HG02759 (cell line): ENCODE measurements around the gene DBNL.
"Not testable (repeated sequence)": the region's sequence is repeated elsewhere in the genome, so short reads cannot be mapped to it uniquely, and the experiment has no call there.

ENCODE experiments used
- ATAC-seq: cut with Tn5 transposase; IDR thresholded peaks from one replicate; pipeline ENCODE4 v1.9.1; 2021; ENCODE audit warnings: mild to moderate bottlenecking, moderate library complexity; ENCODE audit not compliant: unreplicated experiment

DBNL gene

DNA sequence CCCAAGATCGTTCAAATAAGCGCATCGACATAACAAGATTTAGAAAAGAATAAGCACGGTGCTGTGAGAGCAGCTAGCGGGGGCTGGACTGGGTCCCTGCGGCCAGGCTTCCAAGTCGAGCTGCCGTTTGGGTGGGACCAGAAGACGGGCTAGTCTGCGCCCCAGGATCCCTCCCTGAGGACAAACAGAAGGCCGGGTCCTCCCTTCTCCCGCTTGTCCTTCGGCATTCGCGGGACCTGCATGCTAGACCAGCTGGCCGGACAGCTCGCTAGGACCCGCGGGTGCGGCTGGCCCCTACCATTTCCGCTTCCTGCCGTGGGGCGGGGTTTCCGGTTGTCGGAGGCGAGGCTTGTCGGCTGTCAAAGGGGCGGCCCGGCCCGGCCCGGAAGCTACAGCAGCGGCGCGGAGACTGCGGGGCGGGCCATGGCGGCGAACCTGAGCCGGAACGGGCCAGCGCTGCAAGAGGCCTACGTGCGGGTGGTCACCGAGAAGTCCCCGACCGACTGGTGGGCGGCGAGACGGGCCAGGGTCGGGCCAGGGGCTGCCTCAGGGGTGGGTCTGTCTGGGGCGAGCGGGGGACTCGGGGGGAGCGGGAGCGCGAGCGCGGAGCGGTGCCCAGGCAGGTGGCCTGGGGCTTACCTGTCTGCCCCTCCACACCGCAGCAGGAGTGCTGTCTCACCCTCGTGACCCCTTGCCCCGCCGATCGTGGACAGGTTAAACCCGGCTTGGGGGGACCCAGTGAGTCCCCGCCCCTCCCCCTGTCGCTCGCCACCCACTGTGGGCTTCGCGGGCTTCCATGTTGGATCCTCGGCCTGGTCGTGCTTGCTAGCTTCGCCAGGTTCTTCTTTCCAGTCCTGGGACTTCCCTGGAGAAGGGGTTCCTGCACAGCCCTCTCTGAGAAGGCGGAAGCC lies at the start of gene DBNL:
Gene DBNL (plus strand): TSS at position 388 of the 911 bp plus-strand sequence. CDS start 36 bp downstream, at position 424.
- peak; percentile 66 for ATAC-seq

DNA sequence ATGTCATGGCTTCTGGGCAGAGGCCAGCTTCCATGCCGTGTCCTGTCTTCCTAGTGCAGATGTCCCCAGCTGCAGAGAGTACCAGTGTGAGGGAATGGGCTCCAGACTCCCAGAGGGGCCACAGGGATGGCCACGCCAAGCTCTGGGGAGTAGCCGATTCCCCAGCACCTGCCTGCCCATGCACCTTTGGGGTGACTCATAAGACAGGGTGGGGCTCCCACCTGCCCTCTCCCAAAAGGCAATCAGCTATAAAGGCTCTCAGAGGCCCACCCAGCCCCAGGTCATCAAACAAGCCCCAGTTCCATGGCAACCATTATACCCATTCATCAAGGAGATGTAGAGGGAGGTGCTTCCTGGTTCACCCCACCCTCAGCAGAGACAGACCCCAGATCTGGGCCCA lies 47.0 kb upstream of the DBNL start, which contains the start of gene SPDYE1:
Gene SPDYE1 (plus strand): TSS at position 366 of the 400 bp plus-strand sequence. CDS start 2,053 bp downstream, outside the sequence.
- ATAC-seq = not testable (repeated sequence)

DNA sequence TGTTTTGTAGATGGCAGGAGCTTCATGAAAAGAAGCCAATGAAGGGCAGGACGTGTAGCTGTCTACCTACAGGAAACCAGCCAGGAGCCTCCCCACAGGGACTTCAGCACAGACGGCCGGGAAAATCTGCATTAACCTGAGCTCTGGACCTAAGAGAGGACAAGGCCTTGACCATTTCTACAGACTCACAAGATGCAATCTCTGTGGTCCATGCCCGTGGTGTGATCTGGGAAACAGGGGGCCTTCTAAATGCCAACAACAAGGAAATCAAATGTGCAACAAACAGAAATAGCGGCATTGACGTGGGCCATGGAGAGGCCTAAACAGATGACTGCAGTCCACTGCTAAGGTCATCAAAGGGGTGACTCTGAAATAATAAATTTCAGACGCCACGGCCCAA lies 32.4 kb upstream of the DBNL start:
- not testable (repeated sequence) for ATAC-seq

DNA sequence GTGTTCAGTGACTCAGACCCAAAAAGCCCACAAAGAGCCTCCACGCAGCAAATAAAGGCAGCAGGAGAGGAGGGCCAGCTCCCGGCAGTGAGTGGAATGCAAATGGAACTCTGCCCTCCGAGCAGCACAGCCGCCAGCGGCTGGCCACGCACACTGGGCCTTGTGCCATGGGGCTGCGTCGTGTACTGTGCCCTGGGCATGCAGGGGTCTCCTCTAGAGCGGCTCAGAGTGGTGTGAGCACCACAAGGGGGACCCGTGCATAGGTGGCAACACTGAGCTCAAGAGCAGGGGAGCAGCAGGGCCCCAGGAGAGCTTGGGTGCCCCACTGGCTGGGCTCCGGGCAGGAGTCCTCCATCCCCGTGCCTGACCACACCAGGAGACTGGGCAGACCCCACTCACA lies 29.4 kb upstream of the DBNL start:
- ATAC-seq = not testable (repeated sequence)

DNA sequence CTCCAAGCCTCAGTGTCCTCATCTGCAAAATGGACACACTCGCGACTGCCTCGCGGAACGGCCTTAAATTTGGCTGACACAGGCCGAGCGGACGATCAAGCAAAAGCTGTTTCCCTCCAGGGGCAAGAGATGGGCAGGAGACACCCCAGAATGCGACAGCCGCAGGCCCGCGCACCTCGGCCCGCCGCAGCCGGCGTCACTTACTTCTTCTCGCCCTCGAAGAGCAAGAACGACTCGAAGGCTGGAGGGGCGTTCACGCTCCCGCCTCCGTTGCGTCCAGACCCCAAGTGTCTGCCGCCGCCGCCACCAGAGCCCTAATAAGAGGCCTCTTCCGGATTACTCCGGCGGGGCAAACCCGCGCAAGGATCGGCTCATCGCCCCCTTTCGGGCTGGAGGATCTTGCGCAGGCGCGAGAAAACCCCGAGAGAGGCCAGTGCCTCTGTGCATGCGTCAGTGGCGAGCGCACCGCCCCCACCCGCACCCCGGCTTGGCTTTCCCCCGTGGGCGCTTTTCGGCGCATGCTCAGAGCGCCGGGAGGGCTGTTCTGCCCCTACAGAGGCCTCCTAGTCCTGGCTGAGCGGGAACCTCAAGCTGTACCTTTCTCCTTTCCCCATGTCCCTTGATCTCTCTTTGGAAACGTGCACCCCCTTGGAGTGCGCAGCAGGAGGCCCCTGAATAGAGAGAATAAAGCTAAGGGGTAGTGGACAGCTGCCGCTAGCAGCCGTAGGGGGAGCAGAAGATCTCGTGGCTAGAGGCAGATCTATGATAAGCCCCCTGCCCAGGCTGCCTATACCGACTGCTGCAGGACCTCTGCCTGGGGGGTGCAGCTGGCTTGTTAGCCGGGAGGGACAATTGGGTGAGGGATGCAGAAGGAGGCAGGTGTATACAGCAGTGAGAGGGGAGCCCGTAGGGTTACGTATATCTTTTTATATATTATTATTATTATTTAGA lies 25.4 kb upstream of the DBNL start:
- peak; percentile 97 for ATAC-seq

DNA sequence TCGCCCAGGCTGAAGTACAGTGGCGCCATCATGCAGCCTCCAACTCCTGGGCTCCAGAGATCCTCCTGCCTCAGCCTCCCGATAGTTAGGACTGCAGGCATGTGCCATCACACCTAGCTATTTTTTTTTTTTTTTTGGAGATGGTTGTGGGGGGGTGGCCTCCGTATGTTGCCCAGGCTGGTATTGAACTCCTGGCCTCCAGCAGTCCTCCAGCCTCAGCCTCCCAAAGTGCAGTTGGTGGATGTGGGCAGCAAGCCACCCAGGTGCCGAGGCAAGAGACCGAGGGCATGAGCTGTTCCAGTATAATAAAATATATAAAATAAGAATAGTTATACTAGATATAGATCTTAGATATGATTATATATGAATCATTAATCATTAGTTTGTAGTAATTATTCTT lies 24.7 kb upstream of the DBNL start:
- not testable (repeated sequence) for ATAC-seq

DNA sequence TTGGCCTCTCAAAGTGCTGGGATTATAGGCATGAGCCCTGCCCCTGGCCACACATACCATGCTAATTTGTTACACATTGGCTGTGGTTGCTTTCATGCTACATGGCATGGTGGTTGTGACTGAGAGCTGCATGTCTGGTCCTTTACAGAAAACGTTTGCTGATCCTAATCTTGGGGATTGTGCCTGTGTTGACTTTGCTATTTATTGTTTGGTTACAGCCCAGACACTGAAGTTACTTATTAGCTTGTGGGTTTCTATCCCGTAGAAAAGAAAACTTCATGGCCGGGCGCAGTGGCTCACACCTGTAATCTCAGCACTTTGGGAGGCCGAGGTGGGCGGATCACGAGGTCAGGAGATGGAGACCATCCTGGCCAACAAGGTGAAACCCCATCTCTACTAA lies 22.4 kb upstream of the DBNL start:
- ATAC-seq = not testable (repeated sequence)

DNA sequence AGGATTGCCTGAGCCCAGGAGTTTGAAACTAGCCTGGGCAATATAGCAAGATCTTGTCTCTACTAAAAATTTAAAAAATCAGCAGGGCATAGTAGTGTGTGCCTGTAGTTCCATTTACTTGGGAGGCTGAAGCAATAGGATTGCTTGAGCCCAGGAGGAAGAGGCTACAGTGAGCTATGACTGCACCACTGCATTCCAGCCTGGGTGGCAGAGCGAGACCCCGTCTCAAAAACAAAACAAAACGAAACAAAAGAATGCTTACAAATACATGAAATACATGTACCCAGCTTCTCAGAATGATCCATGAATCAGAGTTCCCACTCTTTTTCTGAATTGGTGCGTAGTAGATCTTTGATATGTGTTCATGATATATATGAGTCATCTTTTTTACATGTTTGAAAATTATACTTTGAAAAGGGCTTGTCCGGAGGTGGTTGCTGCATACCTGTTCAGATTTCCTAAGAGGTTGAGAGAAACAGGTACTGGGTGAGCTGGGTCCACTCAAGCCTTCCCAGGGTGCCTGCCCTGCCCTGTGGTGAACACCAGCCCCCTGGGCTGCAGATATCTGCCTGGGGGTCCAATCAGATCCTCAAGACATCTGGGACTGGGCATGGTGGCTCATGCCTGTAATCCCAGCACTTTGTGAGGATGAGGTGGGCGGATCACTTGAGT lies 21.6 kb upstream of the DBNL start:
- ATAC-seq = not testable (repeated sequence)

DNA sequence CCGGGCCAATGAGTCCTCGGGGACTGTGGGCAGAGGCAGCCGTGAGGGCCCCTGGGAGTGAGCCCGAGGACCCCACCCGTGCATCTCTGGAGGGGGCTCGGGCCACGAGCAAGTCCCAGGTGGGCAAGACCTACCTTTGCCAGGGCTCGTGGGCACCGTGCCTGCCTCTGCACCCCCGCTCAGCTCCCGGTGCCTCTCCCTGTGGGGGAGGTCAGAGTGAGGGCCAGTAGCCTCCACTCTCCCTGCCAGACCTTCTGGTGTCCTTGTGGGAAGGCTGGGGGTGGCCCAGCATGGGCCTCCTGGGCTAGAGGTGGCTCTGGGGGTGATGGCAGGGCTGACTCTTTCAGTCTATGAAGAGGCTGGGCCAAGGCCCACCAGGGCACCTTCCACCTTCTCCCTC lies 15.1 kb upstream of the DBNL start:
- ATAC-seq = not testable (repeated sequence)

DNA sequence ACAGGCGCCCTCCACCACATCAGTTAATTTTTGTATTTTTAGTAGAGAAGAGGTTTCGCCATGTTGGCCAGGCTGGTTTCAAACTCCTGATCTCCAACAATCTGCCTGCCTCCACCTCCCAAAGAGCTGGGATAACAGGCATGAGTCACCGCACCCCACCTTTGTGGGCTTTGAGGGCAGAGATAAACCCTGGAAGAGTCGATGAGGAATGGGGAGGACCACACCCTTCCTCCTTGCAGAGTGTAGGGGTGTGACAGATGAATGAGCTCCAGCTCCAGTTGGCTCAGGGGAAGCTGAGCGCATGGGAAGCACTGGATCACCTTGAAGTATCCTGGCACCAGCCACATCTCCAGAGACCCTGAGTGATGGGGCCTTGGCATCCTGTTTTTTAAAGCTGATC lies 14.5 kb upstream of the DBNL start:
- ATAC-seq = not testable (repeated sequence)

DNA sequence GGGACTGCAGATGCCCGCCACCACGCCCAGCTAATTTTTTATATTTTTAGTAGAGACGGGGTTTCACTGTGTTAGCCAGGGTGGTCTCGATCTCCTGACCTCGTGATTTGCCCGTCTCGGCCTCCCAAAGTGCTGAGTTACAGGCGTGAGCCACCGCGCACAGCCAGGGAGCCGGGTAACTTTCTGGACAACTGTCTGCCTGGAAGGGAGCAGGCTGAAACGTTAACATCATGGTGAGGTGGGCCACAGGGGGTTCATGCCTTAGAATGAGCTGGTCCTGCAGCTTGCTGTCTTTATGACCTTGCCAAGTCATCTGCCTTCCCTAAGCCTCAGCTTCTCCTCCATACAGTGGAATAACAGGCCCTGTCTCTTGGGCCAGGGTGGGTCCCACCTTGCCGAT lies 13.2 kb upstream of the DBNL start:
- ATAC-seq = not testable (repeated sequence)

DNA sequence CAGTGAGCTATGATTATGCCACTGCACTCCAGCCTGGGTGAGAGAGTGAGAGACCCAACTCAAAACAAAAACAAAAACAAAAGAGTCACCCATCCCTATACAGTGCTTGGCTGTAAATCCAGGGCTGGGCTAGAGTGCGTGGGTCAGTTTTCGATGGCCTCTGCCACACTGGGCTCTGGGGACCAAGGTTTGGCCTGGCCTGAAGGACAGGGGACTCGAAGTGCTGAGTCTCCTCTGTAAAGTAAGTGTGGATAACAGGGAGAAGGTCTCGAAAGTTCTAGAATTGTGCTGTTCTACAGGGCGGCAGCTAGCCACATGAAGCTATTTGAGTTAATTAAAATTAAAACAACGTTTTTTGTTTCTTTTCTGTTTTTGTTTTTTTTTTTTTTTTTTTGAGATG lies 12.5 kb upstream of the DBNL start:
- not testable (repeated sequence) for ATAC-seq

DNA sequence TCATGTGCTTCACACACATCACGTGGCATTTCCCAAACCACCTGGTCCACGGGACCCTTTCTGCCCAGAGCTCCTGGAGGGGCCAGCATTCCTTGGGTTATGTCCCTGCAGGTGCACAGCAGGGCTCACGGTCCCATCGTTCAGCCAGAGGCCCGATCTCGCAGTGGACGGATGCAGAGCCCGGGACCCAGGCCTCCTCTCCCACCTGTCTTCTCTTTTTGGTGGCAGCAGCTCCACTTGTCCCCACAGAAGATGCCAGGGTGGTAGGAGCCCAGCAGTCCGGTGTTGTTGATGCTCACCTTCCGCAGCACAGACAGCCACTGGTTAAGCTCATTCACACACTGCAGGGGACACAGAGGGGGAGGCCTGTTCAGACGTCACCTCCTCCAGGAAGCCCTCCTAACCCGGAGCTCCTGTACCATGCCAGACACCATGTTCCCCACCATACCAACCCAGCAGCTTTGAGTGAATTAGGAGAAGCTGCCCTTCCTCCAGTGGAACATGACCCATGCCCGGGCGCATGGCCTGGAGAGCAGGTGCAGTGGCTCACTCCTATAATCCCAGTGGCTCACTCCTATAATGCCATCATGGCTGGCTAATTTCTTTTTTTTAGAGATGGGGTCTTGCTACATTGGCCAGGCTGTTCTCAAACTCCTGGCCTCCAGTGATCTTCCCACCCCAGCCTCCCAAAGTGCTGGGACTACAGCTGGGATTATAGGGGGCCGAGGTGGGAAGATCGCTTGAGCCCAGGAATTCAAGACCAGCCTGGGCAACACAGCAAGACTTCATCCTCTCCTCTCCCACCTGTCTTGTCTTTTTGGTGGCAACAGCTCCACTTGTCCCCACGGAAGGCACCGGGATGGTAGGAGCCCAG lies 10.3 kb upstream of the DBNL start:
- ATAC-seq = not testable (repeated sequence)

DNA sequence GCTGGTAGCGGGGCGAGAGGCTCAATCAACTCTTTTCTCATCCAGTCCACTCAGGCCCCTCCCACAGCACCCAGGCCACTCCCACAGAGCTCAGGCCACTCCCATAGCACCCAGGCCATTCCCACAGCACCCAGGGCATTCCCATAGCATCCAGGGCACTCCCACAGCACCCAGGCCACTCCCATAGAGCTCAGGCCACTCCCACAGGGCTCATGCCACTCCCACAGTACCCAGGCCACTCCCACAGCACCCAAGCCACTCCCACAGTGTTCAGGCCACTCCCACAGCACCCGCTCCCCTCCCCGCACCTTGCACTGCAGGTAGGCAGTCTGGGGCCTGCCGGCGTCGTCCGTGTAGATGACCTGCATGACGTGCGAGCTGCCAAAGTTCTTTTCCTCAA lies 8.1 kb upstream of the DBNL start:
- ATAC-seq = peak; percentile 22

DNA sequence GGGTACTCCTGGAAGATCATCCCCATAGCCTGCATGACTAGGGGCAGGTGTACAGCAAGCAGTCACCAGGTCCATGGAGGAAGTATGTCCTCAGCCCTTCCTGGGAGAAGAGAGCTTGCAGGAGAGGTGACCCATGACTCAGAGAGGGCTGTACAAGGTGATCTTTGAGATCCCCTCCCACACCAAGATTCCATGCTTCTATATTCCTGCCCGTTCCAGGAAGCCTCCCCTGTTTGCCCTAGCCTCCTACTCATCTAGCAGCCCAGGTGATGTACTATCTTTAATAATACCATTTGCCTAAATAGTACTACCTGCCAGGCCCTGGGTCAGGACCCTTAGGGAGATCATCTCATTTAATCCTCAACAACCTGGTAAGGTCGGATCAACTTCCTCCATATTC lies 6.6 kb upstream of the DBNL start:
- ATAC-seq = not testable (repeated sequence)

DNA sequence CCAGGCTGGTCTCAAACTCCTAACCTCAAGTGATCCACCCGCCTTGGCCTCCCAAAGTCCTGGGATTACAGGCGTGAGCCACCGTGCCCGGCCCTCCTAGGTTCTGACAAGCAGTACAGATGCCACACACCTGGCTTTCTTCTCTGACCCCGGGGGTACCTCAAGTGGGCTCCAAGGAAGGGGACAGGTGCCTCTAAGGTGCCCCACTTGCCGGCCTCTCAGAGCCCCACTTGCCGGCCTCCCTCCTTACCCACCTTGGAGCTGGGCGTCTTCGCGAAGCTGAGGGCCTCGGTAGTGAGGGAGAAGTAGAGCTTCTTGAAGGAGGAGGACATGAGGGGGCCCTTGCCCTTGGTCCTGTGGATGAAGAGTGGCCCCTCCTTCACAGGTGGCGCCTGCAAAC lies 5.9 kb upstream of the DBNL start:
- not testable (repeated sequence) for ATAC-seq

DNA sequence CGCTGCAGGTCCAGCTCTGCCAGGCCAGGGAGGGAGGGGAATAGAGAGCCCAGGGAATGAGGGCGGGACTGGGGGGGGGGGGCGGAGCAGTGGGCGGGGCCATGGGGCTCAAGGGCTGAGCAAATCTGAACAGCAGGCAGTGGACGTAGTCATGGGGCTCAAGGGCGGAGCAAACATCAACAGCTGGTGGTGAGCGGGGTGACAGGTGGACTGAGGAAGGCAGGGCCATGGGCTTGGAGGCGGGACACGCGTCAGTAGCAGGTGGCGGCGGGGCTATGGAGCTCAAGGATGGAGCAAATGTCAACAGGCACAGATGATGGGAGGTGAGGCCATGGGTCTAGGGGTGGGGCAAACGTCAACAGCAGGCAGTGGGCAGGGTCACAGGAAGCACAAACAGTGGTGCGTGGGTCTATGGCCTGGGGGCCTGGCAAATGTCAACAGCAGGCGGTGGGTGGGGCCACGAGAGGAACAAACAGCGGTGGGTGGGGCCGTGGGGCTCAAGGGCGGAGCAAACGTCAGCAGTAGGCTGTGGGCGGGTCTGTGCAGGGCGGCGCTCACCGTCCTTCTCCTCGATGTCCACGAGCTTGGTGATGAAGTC lies 5.4 kb upstream of the DBNL start:
- peak; percentile 60 for ATAC-seq

DNA sequence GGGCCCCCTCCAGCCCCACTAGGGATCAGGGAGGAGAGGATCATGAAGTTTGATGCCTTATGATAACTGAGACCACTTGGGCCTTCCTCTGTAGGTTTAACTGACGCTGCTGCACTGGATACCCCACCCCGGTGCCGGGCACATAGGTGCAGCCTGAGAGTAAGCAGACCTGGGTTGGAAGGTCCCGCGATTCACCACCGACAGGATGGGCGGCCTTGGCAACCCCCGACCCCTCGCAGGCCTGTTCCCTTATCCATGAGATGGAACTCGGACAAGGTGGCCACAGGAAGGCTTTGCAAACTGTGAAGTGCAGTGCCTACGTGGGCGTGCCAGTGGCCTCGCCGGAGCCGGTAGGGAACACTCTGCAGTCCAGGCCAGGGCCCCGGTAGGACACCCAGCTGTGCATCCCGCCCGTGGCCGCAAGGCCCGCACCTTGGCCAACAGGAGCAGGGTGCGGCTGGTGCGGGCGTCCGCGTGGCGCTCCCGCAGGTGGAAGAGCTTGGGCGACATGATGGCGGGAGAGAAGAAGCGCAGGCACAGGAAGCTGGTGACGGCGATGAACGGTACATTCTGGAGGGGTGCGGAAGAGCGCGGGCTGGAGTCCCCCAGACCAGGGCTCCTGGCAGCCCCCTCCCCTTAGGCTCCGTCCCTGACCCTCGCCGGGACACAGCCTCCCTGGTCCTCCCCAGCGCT lies 4.6 kb upstream of the DBNL start:
- ATAC-seq = peak; percentile 0

DNA sequence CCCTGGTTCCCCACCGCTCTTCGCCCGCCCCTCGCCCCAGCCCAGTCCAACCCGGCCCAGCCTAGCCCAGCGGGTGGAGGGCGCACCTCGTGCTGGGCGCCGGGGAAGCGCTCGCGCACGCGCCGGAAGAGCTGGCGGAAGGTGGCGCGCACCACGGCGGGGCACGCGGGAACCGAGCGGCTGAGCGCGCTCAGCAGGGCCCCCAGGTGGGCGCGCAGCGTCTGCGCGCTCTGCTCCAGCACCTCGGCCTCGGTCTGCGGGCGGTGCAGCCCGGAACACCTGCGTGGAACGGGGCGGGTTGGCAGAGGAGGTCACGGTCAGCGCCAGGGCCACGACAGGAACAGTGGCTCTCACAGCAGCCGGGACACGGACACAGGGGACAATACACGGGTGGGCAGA lies 4.0 kb upstream of the DBNL start:
- ATAC-seq = peak; percentile 57
